ENCODE results near the gene PLAGL1.

Gene PLAGL1

DNA sequence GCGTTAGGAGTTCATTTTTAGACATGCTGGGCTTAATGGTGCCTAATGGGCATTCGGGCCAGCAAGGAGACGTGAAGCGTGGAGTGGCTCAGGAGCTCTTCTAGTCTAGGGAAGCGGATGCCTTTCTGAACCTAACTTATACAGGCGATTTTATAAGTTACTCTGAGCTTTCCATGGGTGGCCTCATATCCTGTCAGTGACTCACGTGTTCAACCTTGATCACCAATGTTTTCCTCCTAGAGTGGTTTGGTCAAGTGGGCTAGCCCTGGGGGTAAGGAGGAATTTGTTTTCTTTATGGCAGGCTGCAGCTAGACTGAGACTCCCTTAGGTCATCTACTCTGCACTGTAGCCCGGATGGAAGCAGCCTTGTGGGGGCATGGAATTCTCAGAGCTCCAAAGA, 52.1 kb downstream of the PLAGL1 start:
- Histone ChIP-seq H3K36me3 (ENCODE audit: insufficient read depth, insufficient read length, low read length) (peaks cover 4% of the 10 kb centered on the region), H3K9ac (ENCODE audit: insufficient read length, low read depth) (no peak overlapping the region), H3K4me1 (ENCODE audit: insufficient read depth, insufficient read length) (peaks cover 2% of the 10 kb centered on the region), H3K9me3 (ENCODE audit: insufficient read depth, low read length) (no peaks in the 10 kb centered on the region), H3K4me3 (ENCODE audit: insufficient read length, low read depth) (no peak overlapping the region), H3K27me3 (ENCODE audit: insufficient read depth, insufficient read length) (peaks cover 67% of the 10 kb centered on the region)
- TF ChIP-seq ZNF274 (IDR thresholded peaks at IDR 0.05; ENCODE audit: low read depth, low read length) (no peak), YY1 (IDR thresholded peaks at IDR 0.05; ENCODE audit: insufficient read depth, insufficient read length) (no peak), SUZ12 (IDR thresholded peaks at IDR 0.05; ENCODE audit: extremely low read depth, insufficient read depth, insufficient read length) (no peak)
- DNase-seq (ENCODE audit: low read depth, low spot score), result no peak

DNA sequence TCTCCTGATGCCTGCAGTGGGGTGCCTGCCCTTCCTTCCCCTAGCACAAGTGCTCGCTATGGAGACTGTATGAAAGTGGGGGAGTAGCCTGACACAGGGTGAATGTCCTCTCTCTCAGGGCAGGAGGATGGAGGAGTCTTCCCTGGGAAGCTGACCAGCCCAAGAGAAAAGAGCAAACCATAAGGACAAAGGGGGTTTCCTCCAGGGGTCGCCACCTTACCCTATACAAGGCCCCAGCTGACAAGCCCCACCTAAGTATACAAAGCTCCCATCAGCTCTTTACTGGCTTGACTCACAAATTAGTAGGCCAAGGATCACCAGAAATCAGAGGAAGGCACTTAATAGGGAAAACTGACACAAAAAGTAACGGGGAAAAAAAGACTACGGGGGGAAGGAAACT, 54.1 kb downstream of the PLAGL1 start:
- Histone ChIP-seq H3K4me1 (ENCODE audit: insufficient read depth, insufficient read length) (no peaks in the 10 kb centered on the region), H3K9me3 (ENCODE audit: insufficient read depth, low read length) (no peaks in the 10 kb centered on the region), H3K27me3 (ENCODE audit: insufficient read depth, insufficient read length) (peaks cover 47% of the 10 kb centered on the region), H3K4me3 (ENCODE audit: insufficient read length, low read depth) (no peak overlapping the region), H3K9ac (ENCODE audit: insufficient read length, low read depth) (no peak overlapping the region), H3K36me3 (ENCODE audit: insufficient read depth, insufficient read length, low read length) (peaks cover 7% of the 10 kb centered on the region)
- DNase-seq (ENCODE audit: low read depth, low spot score), result no peak
- no peak for TF ChIP-seq YY1 (IDR thresholded peaks at IDR 0.05; ENCODE audit: insufficient read depth, insufficient read length)
- no peak for TF ChIP-seq SUZ12 (IDR thresholded peaks at IDR 0.05; ENCODE audit: extremely low read depth, insufficient read depth, insufficient read length)
- no peak for TF ChIP-seq ZNF274 (IDR thresholded peaks at IDR 0.05; ENCODE audit: low read depth, low read length)

- Histone ChIP-seq H3K4me1 (ENCODE audit: insufficient read depth, insufficient read length) (no peaks in the 10 kb centered on the region), H3K36me3 (ENCODE audit: insufficient read depth, insufficient read length, low read length) (peaks cover 10% of the 10 kb centered on the region), H3K9me3 (ENCODE audit: insufficient read depth, low read length) (peaks cover 3% of the 10 kb centered on the region; the same call in 1 of the 2 replicates), H3K27me3 (ENCODE audit: insufficient read depth, insufficient read length) (peaks cover 41% of the 10 kb centered on the region), H3K4me3 (ENCODE audit: insufficient read length, low read depth) (no peak overlapping the region), H3K9ac (ENCODE audit: insufficient read length, low read depth) (no peak overlapping the region)
- TF ChIP-seq SUZ12 (IDR thresholded peaks at IDR 0.05; ENCODE audit: extremely low read depth, insufficient read depth, insufficient read length), result no peak
- no peak for TF ChIP-seq YY1 (IDR thresholded peaks at IDR 0.05; ENCODE audit: insufficient read depth, insufficient read length)
- TF ChIP-seq ZNF274 (IDR thresholded peaks at IDR 0.05; ENCODE audit: low read depth, low read length), result no peak
- no peak for DNase-seq (ENCODE audit: low read depth, low spot score)
Observed at GRCh38 chr6:143952947-143953701, 54.9 kb downstream of the PLAGL1 start.

GRCh38 chr6:143952060-143952778, 55.8 kb downstream of the PLAGL1 start:
- no peak for DNase-seq (ENCODE audit: low read depth, low spot score)
- H3K9ac ChIP-seq (ENCODE audit: insufficient read length, low read depth), result no peak overlapping the region
- peaks cover 19% of the 10 kb centered on the region for H3K36me3 ChIP-seq (ENCODE audit: insufficient read depth, insufficient read length, low read length)
- H3K4me3 ChIP-seq (ENCODE audit: insufficient read length, low read depth), result no peak overlapping the region
- H3K9me3 ChIP-seq (ENCODE audit: insufficient read depth, low read length), result peaks cover 5% of the 10 kb centered on the region; the same call in 1 of the 2 replicates
- no peaks in the 10 kb centered on the region for H3K4me1 ChIP-seq (ENCODE audit: insufficient read depth, insufficient read length)
- peaks cover 32% of the 10 kb centered on the region for H3K27me3 ChIP-seq (ENCODE audit: insufficient read depth, insufficient read length)
- TF ChIP-seq YY1 (IDR thresholded peaks at IDR 0.05; ENCODE audit: insufficient read depth, insufficient read length), result no peak
- no peak for TF ChIP-seq SUZ12 (IDR thresholded peaks at IDR 0.05; ENCODE audit: extremely low read depth, insufficient read depth, insufficient read length)
- no peak for TF ChIP-seq ZNF274 (IDR thresholded peaks at IDR 0.05; ENCODE audit: low read depth, low read length)

GRCh38 chr6:143950875-143951274, 57.2 kb downstream of the PLAGL1 start:
- H3K4me3 ChIP-seq (ENCODE audit: insufficient read length, low read depth), result no peak overlapping the region
- DNase-seq (ENCODE audit: low read depth, low spot score), result no peak
- TF ChIP-seq ZNF274 (IDR thresholded peaks at IDR 0.05; ENCODE audit: low read depth, low read length) (no peak), YY1 (IDR thresholded peaks at IDR 0.05; ENCODE audit: insufficient read depth, insufficient read length) (no peak), SUZ12 (IDR thresholded peaks at IDR 0.05; ENCODE audit: extremely low read depth, insufficient read depth, insufficient read length) (no peak)
- H3K4me1 ChIP-seq (ENCODE audit: insufficient read depth, insufficient read length), result no peaks in the 10 kb centered on the region
- H3K27me3 ChIP-seq (ENCODE audit: insufficient read depth, insufficient read length), result peaks cover 19% of the 10 kb centered on the region
- H3K9me3 ChIP-seq (ENCODE audit: insufficient read depth, low read length), result peaks cover 5% of the 10 kb centered on the region; the same call in 1 of the 2 replicates
- H3K9ac ChIP-seq (ENCODE audit: insufficient read length, low read depth), result no peak overlapping the region
- peaks cover 19% of the 10 kb centered on the region for H3K36me3 ChIP-seq (ENCODE audit: insufficient read depth, insufficient read length, low read length)

DNA sequence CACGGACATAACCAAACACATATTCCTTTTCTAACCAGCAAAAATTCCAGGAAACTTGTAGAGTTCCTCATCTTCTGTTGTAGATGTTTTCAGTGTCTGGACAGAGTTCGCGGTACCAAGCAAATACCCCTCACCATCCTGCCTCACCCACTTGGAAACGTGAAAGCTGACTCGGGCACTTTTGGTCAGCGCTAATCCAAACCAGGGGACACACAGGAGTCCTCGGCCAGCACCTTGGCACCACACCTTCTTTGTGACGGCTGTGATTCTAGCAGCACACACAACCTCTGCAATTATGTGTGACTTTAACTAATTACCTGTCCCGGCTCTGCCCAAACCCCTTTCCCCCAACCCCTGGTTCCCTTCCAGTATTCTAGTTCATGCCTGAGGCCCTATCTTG, 58.1 kb downstream of the PLAGL1 start:
- Histone ChIP-seq H3K27me3 (ENCODE audit: insufficient read depth, insufficient read length) (peaks cover 10% of the 10 kb centered on the region), H3K4me1 (ENCODE audit: insufficient read depth, insufficient read length) (no peaks in the 10 kb centered on the region), H3K36me3 (ENCODE audit: insufficient read depth, insufficient read length, low read length) (peaks cover 19% of the 10 kb centered on the region), H3K9ac (ENCODE audit: insufficient read length, low read depth) (no peak overlapping the region), H3K9me3 (ENCODE audit: insufficient read depth, low read length) (peaks cover 5% of the 10 kb centered on the region; the same call in 1 of the 2 replicates), H3K4me3 (ENCODE audit: insufficient read length, low read depth) (no peak overlapping the region)
- no peak for DNase-seq (ENCODE audit: low read depth, low spot score)
- TF ChIP-seq SUZ12 (IDR thresholded peaks at IDR 0.05; ENCODE audit: extremely low read depth, insufficient read depth, insufficient read length) (no peak), ZNF274 (IDR thresholded peaks at IDR 0.05; ENCODE audit: low read depth, low read length) (no peak), YY1 (IDR thresholded peaks at IDR 0.05; ENCODE audit: insufficient read depth, insufficient read length) (no peak)

- DNase-seq (ENCODE audit: low read depth, low spot score), result no peak
- H3K27me3 ChIP-seq (ENCODE audit: insufficient read depth, insufficient read length), result peaks cover 6% of the 10 kb centered on the region
- peaks cover 19% of the 10 kb centered on the region for H3K36me3 ChIP-seq (ENCODE audit: insufficient read depth, insufficient read length, low read length)
- TF ChIP-seq SUZ12 (IDR thresholded peaks at IDR 0.05; ENCODE audit: extremely low read depth, insufficient read depth, insufficient read length) (no peak), YY1 (IDR thresholded peaks at IDR 0.05; ENCODE audit: insufficient read depth, insufficient read length) (no peak), ZNF274 (IDR thresholded peaks at IDR 0.05; ENCODE audit: low read depth, low read length) (no peak)
- peaks cover 5% of the 10 kb centered on the region; the same call in 1 of the 2 replicates for H3K9me3 ChIP-seq (ENCODE audit: insufficient read depth, low read length)
- no peak overlapping the region for H3K4me3 ChIP-seq (ENCODE audit: insufficient read length, low read depth)
- H3K4me1 ChIP-seq (ENCODE audit: insufficient read depth, insufficient read length), result no peaks in the 10 kb centered on the region
- no peak overlapping the region for H3K9ac ChIP-seq (ENCODE audit: insufficient read length, low read depth)
Observed at GRCh38 chr6:143949535-143949934, 58.5 kb downstream of the PLAGL1 start.

Measured in NT2/D1 (cell line).